ENCODE results near the gene S100A7A.
"Not testable (repeated sequence)": the region's sequence is repeated elsewhere in the genome, so short reads cannot be mapped to it uniquely, and the experiment has no call there.

Gene S100A7A

GRCh38 chr1:153395776-153396175 lies 20.5 kb upstream of the S100A7A start:
- DNase-seq: no peak

GRCh38 chr1:153396461-153396860 lies 19.9 kb upstream of the S100A7A start:
- no peak for DNase-seq

- no peak for DNase-seq
Observed at GRCh38 chr1:153397051-153397923, 19.0 kb upstream of the S100A7A start.

- DNase-seq: no peak
Observed at GRCh38 chr1:153397924-153398651, 18.2 kb upstream of the S100A7A start.

GRCh38 chr1:153399401-153400055 lies 16.8 kb upstream of the S100A7A start:
- no peak for DNase-seq

GRCh38 chr1:153400244-153400643 lies 16.1 kb upstream of the S100A7A start:
- no peak for DNase-seq

GRCh38 chr1:153401461-153401860 lies 14.9 kb upstream of the S100A7A start:
- no peak for DNase-seq

GRCh38 chr1:153402226-153402625 lies 14.1 kb upstream of the S100A7A start:
- no peak for DNase-seq

- DNase-seq: no peak
Observed at GRCh38 chr1:153403421-153404085, 12.8 kb upstream of the S100A7A start.

- DNase-seq: no peak
Observed at GRCh38 chr1:153404086-153404635, 12.2 kb upstream of the S100A7A start.

- DNase-seq: no peak
Observed at GRCh38 chr1:153404768-153405167, 11.6 kb upstream of the S100A7A start.

- not testable (repeated sequence) for DNase-seq
Observed at GRCh38 chr1:153405825-153406599, 10.3 kb upstream of the S100A7A start.

- DNase-seq: not testable (repeated sequence)
Observed at GRCh38 chr1:153407274-153407673, 9.0 kb upstream of the S100A7A start.

- DNase-seq: not testable (repeated sequence)
Observed at GRCh38 chr1:153413961-153414360, 2.4 kb upstream of the S100A7A start.

- DNase-seq: no peak
Observed at GRCh38 chr1:153417136-153417888, 992 bp downstream of the S100A7A start.

- not testable (repeated sequence) for DNase-seq
Observed at GRCh38 chr1:153418758-153419435, 2.6 kb downstream of the S100A7A start.

- DNase-seq: not testable (repeated sequence)
Observed at GRCh38 chr1:153419436-153419793, 3.1 kb downstream of the S100A7A start.

GRCh38 chr1:153420306-153420705 lies 4.0 kb downstream of the S100A7A start:
- DNase-seq: no peak

- no peak for DNase-seq
Observed at GRCh38 chr1:153422450-153423068, 6.2 kb downstream of the S100A7A start.

GRCh38 chr1:153426809-153427208 lies 10.5 kb downstream of the S100A7A start:
- no peak for DNase-seq

Measured in NCI-H2227 treated with DMSO at 0.1 percent for 48 hours (cell line).